ENCODE results near the gene ZNF511. TPM values are rescaled to one million over a fixed set of nuclear protein-coding genes. Genes with fewer than 3 reads are reported as not detected.

The ZNF511 gene
- total RNA-seq, 1 donor = 24.6 TPM

GRCh38 chr10:133297504-133297903 is 11.2 kb upstream of the ZNF511 start:
- Histone ChIP-seq H3K27me3 (ENCODE audit: insufficient read depth, low read length) (no peaks in the 10 kb centered on the region), H3K27ac (ENCODE audit: low read depth, low read length) (no peak overlapping the region), H3K4me2 (ENCODE audit: insufficient read depth, low read length) (no peak overlapping the region), H3K9me3 (ENCODE audit: low read depth, low read length) (no peaks in the 10 kb centered on the region), H3K36me3 (ENCODE audit: insufficient read depth, low read length) (peaks cover 63% of the 10 kb centered on the region), H3K4me3 (ENCODE audit: insufficient read depth, low read length) (no peak overlapping the region), H4K20me1 (ENCODE audit: insufficient read depth, low read length) (peaks cover 16% of the 10 kb centered on the region), H3K79me2 (ENCODE audit: insufficient read depth, low read length) (peaks cover 7% of the 10 kb centered on the region), H2AFZ (ENCODE audit: low read length) (no peak overlapping the region), H3K4me1 (ENCODE audit: insufficient read depth, low read length) (peaks cover 16% of the 10 kb centered on the region)
- no peak for TF ChIP-seq CTCF (IDR thresholded peaks at IDR 0.05; ENCODE audit: extremely low read depth, low read depth, low read length)
- no peak for DNase-seq (ENCODE audit: insufficient read length, low spot score, missing footprints)

GRCh38 chr10:133298466-133298865 is 10.2 kb upstream of the ZNF511 start:
- Histone ChIP-seq H3K79me2 (ENCODE audit: insufficient read depth, low read length) (peaks cover 17% of the 10 kb centered on the region), H3K4me2 (ENCODE audit: insufficient read depth, low read length) (no peak overlapping the region), H3K27ac (ENCODE audit: low read depth, low read length) (no peak overlapping the region), H3K36me3 (ENCODE audit: insufficient read depth, low read length) (peaks cover 58% of the 10 kb centered on the region), H4K20me1 (ENCODE audit: insufficient read depth, low read length) (peaks cover 22% of the 10 kb centered on the region), H3K4me1 (ENCODE audit: insufficient read depth, low read length) (peaks cover 6% of the 10 kb centered on the region), H3K9me3 (ENCODE audit: low read depth, low read length) (no peaks in the 10 kb centered on the region), H2AFZ (ENCODE audit: low read length) (no peak overlapping the region), H3K27me3 (ENCODE audit: insufficient read depth, low read length) (no peaks in the 10 kb centered on the region), H3K4me3 (ENCODE audit: insufficient read depth, low read length) (no peak overlapping the region)
- TF ChIP-seq CTCF (IDR thresholded peaks at IDR 0.05; ENCODE audit: extremely low read depth, low read depth, low read length) = no peak
- no peak for DNase-seq (ENCODE audit: insufficient read length, low spot score, missing footprints)

GRCh38 chr10:133299224-133299623 is 9.5 kb upstream of the ZNF511 start:
- H2AFZ ChIP-seq (ENCODE audit: low read length) = no peak overlapping the region
- peaks cover 24% of the 10 kb centered on the region for H3K79me2 ChIP-seq (ENCODE audit: insufficient read depth, low read length)
- H3K4me1 ChIP-seq (ENCODE audit: insufficient read depth, low read length) = no peaks in the 10 kb centered on the region
- DNase-seq (ENCODE audit: insufficient read length, low spot score, missing footprints) = no peak
- H3K27me3 ChIP-seq (ENCODE audit: insufficient read depth, low read length) = no peaks in the 10 kb centered on the region
- peaks cover 58% of the 10 kb centered on the region for H3K36me3 ChIP-seq (ENCODE audit: insufficient read depth, low read length)
- H4K20me1 ChIP-seq (ENCODE audit: insufficient read depth, low read length) = peaks cover 26% of the 10 kb centered on the region
- H3K4me3 ChIP-seq (ENCODE audit: insufficient read depth, low read length) = no peak overlapping the region
- TF ChIP-seq CTCF (IDR thresholded peaks at IDR 0.05; ENCODE audit: extremely low read depth, low read depth, low read length) = no peak
- no peaks in the 10 kb centered on the region for H3K9me3 ChIP-seq (ENCODE audit: low read depth, low read length)
- no peak overlapping the region for H3K4me2 ChIP-seq (ENCODE audit: insufficient read depth, low read length)
- no peak overlapping the region for H3K27ac ChIP-seq (ENCODE audit: low read depth, low read length)

GRCh38 chr10:133299738-133300137 is 9.0 kb upstream of the ZNF511 start:
- no peak for DNase-seq (ENCODE audit: insufficient read length, low spot score, missing footprints)
- no peak overlapping the region for H3K27ac ChIP-seq (ENCODE audit: low read depth, low read length)

More at GRCh38 chr10:133299738-133300137, 9.0 kb upstream of the ZNF511 start:
- H3K79me2 ChIP-seq (ENCODE audit: insufficient read depth, low read length) = peaks cover 28% of the 10 kb centered on the region
- H3K9me3 ChIP-seq (ENCODE audit: low read depth, low read length) = no peaks in the 10 kb centered on the region
- no peak for TF ChIP-seq CTCF (IDR thresholded peaks at IDR 0.05; ENCODE audit: extremely low read depth, low read depth, low read length)
- H3K4me1 ChIP-seq (ENCODE audit: insufficient read depth, low read length) = no peaks in the 10 kb centered on the region
- H3K27me3 ChIP-seq (ENCODE audit: insufficient read depth, low read length) = no peaks in the 10 kb centered on the region
- peaks cover 29% of the 10 kb centered on the region for H4K20me1 ChIP-seq (ENCODE audit: insufficient read depth, low read length)
- no peak overlapping the region for H3K4me3 ChIP-seq (ENCODE audit: insufficient read depth, low read length)
- H3K4me2 ChIP-seq (ENCODE audit: insufficient read depth, low read length) = no peak overlapping the region
- H2AFZ ChIP-seq (ENCODE audit: low read length) = no peak overlapping the region
- H3K36me3 ChIP-seq (ENCODE audit: insufficient read depth, low read length) = peaks cover 56% of the 10 kb centered on the region

All from osteoblast (primary cell).